ENCODE measurements around the gene SEC61B.

DNA sequence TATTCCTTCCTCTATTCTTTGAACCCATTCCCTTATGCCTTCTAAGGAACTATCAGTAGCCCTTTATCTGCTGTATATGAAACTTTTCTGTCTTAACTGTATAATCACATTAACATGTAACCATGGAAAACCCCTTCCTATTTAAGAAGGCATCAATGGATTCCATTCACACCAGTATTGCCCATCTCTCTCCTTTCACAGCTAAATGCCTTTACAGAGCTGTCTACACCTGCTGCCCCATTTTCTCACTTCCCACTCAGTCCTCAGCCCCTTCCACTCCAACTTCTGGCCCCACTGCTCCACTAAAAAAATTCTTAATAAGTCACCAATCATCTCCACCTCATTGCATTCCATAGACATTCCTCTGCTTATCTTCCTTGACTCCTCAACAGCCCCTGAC, 50.8 kb downstream of the SEC61B start:
- TF ChIP-seq, protein P1, sequence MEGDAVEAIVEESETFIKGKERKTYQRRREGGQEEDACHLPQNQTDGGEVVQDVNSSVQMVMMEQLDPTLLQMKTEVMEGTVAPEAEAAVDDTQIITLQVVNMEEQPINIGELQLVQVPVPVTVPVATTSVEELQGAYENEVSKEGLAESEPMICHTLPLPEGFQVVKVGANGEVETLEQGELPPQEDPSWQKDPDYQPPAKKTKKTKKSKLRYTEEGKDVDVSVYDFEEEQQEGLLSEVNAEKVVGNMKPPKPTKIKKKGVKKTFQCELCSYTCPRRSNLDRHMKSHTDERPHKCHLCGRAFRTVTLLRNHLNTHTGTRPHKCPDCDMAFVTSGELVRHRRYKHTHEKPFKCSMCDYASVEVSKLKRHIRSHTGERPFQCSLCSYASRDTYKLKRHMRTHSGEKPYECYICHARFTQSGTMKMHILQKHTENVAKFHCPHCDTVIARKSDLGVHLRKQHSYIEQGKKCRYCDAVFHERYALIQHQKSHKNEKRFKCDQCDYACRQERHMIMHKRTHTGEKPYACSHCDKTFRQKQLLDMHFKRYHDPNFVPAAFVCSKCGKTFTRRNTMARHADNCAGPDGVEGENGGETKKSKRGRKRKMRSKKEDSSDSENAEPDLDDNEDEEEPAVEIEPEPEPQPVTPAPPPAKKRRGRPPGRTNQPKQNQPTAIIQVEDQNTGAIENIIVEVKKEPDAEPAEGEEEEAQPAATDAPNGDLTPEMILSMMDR (IDR thresholded peaks at IDR 0.05), result no peak
- TF ChIP-seq POLR2A (IDR thresholded peaks at IDR 0.05) (no peak), EP300 (IDR thresholded peaks at IDR 0.05) (no peak), POLR2AphosphoS5 (IDR thresholded peaks at IDR 0.05) (no peak)
